Ovary (tissue), 3 donors: Measurements from ENCODE around the gene DAGLB.

ENCODE experiments used
- CTCF ChIP-seq, 3 donors: fragments of 450-650 bp in 2 of 3; fragments of 200-600 bp in 1 of 3; IDR thresholded peaks; one replicate each; pipeline versions ENCODE4 v1.5.1 to v1.8.0; 2016 to 2022; ENCODE audit warnings: antibody characterized with exemption in 3 of 3, mild to moderate bottlenecking in 1 of 3
- EP300 ChIP-seq: sonication (generic); formaldehyde crosslinking; IDR thresholded peaks from one replicate; pipeline ENCODE4 v1.6.1; 2017; ENCODE audit warnings: antibody characterized with exemption
- donor health status: DM: no; HTN: no; CAD: no.

- no peak for TF ChIP-seq EP300
- TF ChIP-seq CTCF (IDR thresholded peaks at IDR 0.05), result no peak
Measured at GRCh38 chr7:6481445-6481844, 33.7 kb upstream of the DAGLB start.
